GM20000 (cell line): ENCODE data around the gene GZMH.

Experiments used
- DNase-seq: peaks from one replicate; pipeline ENCODE4 v3.0.0; 2012; ENCODE audit warnings: low spot score
- TF ChIP-seq, protein P1 (sequence below): IDR thresholded peaks from 2 replicates; pipeline ENCODE4 v1.5.1; 2012; ENCODE audit warnings: mild to moderate bottlenecking, control low read depth; ENCODE audit errors: extremely low read depth, missing control alignments

The GZMH gene

DNA sequence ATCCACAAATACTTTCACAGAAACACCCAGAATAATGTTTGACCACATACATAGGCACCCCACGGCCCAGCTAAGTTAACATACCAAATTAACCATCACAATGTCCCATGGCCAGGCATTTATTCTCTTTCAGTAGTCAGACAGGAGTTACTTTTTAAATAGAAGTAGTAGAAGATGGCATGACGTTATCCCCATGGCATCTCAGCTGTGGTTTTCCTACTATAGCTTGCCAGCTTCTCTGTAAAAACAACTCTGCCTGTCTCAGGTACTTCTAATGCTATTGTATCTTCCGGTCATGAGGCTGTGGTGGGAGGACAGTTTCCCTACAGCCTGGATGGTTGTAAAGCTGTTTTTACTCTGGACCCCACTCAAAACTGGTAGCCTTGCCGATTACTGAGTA, 52.7 kb downstream of the GZMH start:
- no peak for DNase-seq
- TF ChIP-seq, protein P1, sequence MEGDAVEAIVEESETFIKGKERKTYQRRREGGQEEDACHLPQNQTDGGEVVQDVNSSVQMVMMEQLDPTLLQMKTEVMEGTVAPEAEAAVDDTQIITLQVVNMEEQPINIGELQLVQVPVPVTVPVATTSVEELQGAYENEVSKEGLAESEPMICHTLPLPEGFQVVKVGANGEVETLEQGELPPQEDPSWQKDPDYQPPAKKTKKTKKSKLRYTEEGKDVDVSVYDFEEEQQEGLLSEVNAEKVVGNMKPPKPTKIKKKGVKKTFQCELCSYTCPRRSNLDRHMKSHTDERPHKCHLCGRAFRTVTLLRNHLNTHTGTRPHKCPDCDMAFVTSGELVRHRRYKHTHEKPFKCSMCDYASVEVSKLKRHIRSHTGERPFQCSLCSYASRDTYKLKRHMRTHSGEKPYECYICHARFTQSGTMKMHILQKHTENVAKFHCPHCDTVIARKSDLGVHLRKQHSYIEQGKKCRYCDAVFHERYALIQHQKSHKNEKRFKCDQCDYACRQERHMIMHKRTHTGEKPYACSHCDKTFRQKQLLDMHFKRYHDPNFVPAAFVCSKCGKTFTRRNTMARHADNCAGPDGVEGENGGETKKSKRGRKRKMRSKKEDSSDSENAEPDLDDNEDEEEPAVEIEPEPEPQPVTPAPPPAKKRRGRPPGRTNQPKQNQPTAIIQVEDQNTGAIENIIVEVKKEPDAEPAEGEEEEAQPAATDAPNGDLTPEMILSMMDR, result no peak
